ENCODE results near the gene ZNF302.

- no peak for TF ChIP-seq EZH2 (IDR thresholded peaks at IDR 0.05)
- no peak for TF ChIP-seq CTCF (IDR thresholded peaks at IDR 0.05)
Measured at GRCh38 chr19:34733266-34733745, 55.8 kb downstream of the ZNF302 start.
